Measurements from ENCODE around the gene F10.

DNA sequence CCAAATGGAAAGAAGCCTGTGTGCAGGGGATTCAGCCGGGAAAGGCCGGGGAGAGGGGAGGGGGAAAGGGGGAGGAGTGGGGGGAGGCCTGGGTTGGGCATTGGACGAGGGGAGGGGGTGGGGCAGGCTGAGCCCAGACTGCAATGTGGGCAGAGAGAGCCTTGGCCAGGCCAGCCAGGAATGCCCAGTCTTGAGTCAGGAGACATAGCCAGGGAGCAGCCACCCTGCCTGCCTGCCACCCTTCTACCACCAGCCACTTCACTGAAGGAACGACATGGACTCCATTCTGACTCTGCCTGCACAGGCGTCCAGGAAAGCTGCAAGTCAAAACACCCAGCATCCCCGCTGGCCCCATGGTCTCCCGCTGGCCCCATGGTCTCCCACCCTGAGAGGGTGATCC, 36.3 kb downstream of the F10 start:
- no peak for TF ChIP-seq POLR2A (IDR thresholded peaks at IDR 0.05)
- TF ChIP-seq, protein P1, sequence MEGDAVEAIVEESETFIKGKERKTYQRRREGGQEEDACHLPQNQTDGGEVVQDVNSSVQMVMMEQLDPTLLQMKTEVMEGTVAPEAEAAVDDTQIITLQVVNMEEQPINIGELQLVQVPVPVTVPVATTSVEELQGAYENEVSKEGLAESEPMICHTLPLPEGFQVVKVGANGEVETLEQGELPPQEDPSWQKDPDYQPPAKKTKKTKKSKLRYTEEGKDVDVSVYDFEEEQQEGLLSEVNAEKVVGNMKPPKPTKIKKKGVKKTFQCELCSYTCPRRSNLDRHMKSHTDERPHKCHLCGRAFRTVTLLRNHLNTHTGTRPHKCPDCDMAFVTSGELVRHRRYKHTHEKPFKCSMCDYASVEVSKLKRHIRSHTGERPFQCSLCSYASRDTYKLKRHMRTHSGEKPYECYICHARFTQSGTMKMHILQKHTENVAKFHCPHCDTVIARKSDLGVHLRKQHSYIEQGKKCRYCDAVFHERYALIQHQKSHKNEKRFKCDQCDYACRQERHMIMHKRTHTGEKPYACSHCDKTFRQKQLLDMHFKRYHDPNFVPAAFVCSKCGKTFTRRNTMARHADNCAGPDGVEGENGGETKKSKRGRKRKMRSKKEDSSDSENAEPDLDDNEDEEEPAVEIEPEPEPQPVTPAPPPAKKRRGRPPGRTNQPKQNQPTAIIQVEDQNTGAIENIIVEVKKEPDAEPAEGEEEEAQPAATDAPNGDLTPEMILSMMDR (IDR thresholded peaks at IDR 0.05): no peak
